Head of caudate nucleus (tissue), 42 donors: ENCODE measurements around the gene CCDC137.

ENCODE experiments used
- DNase-seq, 42 donors: peaks; one replicate each; pipeline versions ENCODE4 v3.0.0 to v3.0.0-alpha.2; 2020 to 2021; ENCODE audit warnings: mixed read lengths in 7 of 42
- intact Hi-C: fragments of 100-400 bp; cut with DNase I; formaldehyde crosslinking; loops from one replicate; pipeline ENCODE4 v1.15.0; 2022

CCDC137 gene

GRCh38 chr17:81722184-81723120 lies 55.9 kb downstream of the CCDC137 start:
- peak in 26 of 42 donors; percentile 26 to 72 (median 42) for DNase-seq
- intact Hi-C loops = no loop called here
